GM12878 (cell line): Measurements from ENCODE around the gene TYW5. TPM values are rescaled to one million over a fixed set of nuclear protein-coding genes. Genes with fewer than 3 reads are reported as not detected.

Experiments
- ATAC-seq: fragments of 200-7000 bp; cut with Tn5 transposase; 3 replicates; pipeline ENCODE4 v1.9.1; 2020; ENCODE audit warnings: mild to moderate bottlenecking, moderate library complexity
- BruUV-seq: library from RNA; stranded (reverse); fragments of 400-500 nt; replicated peaks from 2 replicates; lab custom pipeline; 2021; lab: Mats Ljungman, UMichigan
- CTCF ChIA-PET: fragments of 300-600 bp; sonication (Branson Sonifier 250); formaldehyde crosslinking; extraction: SDS; loops from one replicate; lab custom pipeline; 2021; ENCODE audit warnings: inconsistent platforms; lab: Yijun Ruan, JAX
- POLR2A ChIA-PET: fragments of 350-600 bp; formaldehyde crosslinking; extraction: SDS; loops from one replicate; lab custom pipeline; 2021; ENCODE audit warnings: inconsistent platforms; lab: Charles Lee
- RAD21 ChIA-PET: fragments of 300-600 bp; sonication (Branson Sonifier 250); formaldehyde crosslinking; loops from one replicate; lab custom pipeline; 2023; ENCODE audit warnings: antibody characterized with exemption; ENCODE audit not compliant: unreplicated experiment; lab: Charles Lee
- SMC1A ChIA-PET: fragments of 300-600 bp; sonication (Branson Sonifier 250); formaldehyde crosslinking; loops from one replicate; lab custom pipeline; 2023; ENCODE audit not compliant: unreplicated experiment, uncharacterized antibody; lab: Charles Lee
- DNase-seq: peaks from one replicate; pipeline ENCODE4 v3.0.0-alpha.2; 2011; ENCODE audit warnings: low read depth, low spot score
- FAIRE-seq: peaks from 3 replicates; lab custom pipeline; 2011; peaks lifted over from hg19 to GRCh38; lab: Jason Lieb, UNC
- H2AFZ ChIP-seq: 2 replicates; pipeline ENCODE4 v1.6.0; 2011; ENCODE audit warnings: low read depth, low read length, control low read depth; ENCODE audit not compliant: control insufficient read depth
- H3K27ac ChIP-seq: 2 replicates; pipeline ENCODE4 v1.5.1; 2011; ENCODE audit warnings: control low read depth; ENCODE audit not compliant: control insufficient read depth, insufficient read depth
- H3K27me3 ChIP-seq, 2 experiments: replicated peaks in 1 of 2; 2 replicates each; pipeline versions ENCODE4 v1.6.0 to v1.6.1; 2011; ENCODE audit warnings: low read length in 1 of 2; ENCODE audit not compliant: control insufficient read depth in 2 of 2, insufficient read depth in 2 of 2
- H3K36me3 ChIP-seq, 2 experiments: 2 replicates each; pipeline ENCODE4 v1.5.1; 2011; ENCODE audit warnings: low read length in 1 of 2; ENCODE audit not compliant: control insufficient read depth in 2 of 2, insufficient read depth in 2 of 2
- H3K4me1 ChIP-seq: 2 replicates; pipeline ENCODE4 v1.6.1; 2011; ENCODE audit warnings: mild to moderate bottlenecking, low read length, moderate library complexity, mixed read lengths; ENCODE audit not compliant: control insufficient read depth, insufficient read depth
- H3K4me2 ChIP-seq: 2 replicates; pipeline ENCODE4 v1.6.0; 2011; ENCODE audit warnings: control low read depth; ENCODE audit not compliant: control insufficient read depth, insufficient read depth
- H3K4me3 ChIP-seq: fragments of 200-600 bp; sonication (generic); 2 replicates; pipeline ENCODE4 v1.5.1; 2016
- H3K79me2 ChIP-seq: 2 replicates; pipeline ENCODE4 v1.6.0; 2011; ENCODE audit warnings: low read length; ENCODE audit not compliant: control insufficient read depth, insufficient read depth
- H3K9ac ChIP-seq: 2 replicates; pipeline ENCODE4 v1.8.0; 2011; ENCODE audit warnings: low read length, control low read depth, mixed read lengths; ENCODE audit not compliant: control insufficient read depth, insufficient read depth
- H3K9me3 ChIP-seq: replicated peaks from 3 replicates; pipeline ENCODE4 v1.5.1; 2011; ENCODE audit warnings: mild to moderate bottlenecking, low read length; ENCODE audit not compliant: control insufficient read depth, insufficient read depth
- H4K20me1 ChIP-seq: 2 replicates; pipeline ENCODE4 v1.6.0; 2011; ENCODE audit not compliant: control insufficient read depth, insufficient read depth
- BRCA1 ChIP-seq: IDR thresholded peaks from 2 replicates; pipeline ENCODE4 v1.6.1; 2011; ENCODE audit warnings: low read depth, low read length, improper control_type of control experiment
- CBX5 ChIP-seq: sonication (generic); IDR thresholded peaks from 2 replicates; pipeline ENCODE4 v1.6.1; 2016; ENCODE audit warnings: low read depth, moderate library complexity, mild to moderate bottlenecking, inconsistent platforms
- CREB1 ChIP-seq: IDR thresholded peaks from 2 replicates; pipeline ENCODE4 v1.6.1; 2012; ENCODE audit warnings: low read depth, mild to moderate bottlenecking, inconsistent platforms
- FOXM1 ChIP-seq: IDR thresholded peaks from 2 replicates; pipeline ENCODE4 v1.6.1; 2012; ENCODE audit warnings: low read depth, mild to moderate bottlenecking, inconsistent platforms, low read length, moderate library complexity
- HDAC6 ChIP-seq: fragments of 200-600 bp; sonication (generic); IDR thresholded peaks from one replicate; pipeline ENCODE4 v1.8.0; 2017; ENCODE audit warnings: antibody characterized with exemption; ENCODE audit not compliant: unreplicated experiment
- IRF3 ChIP-seq: fragments of 450-650 bp; IDR thresholded peaks from 2 replicates; pipeline ENCODE4 v1.6.1; 2014; ENCODE audit warnings: mild to moderate bottlenecking
- LARP7 ChIP-seq: fragments of 450-650 bp; IDR thresholded peaks from 2 replicates; pipeline ENCODE4 v1.6.1; 2017; ENCODE audit warnings: mild to moderate bottlenecking
- RAD51 ChIP-seq: fragments of 450-650 bp; IDR thresholded peaks from 2 replicates; pipeline ENCODE4 v1.6.1; 2016; ENCODE audit warnings: moderate library complexity, mild to moderate bottlenecking, inconsistent platforms
- SMAD1 ChIP-seq: fragments of 450-650 bp; IDR thresholded peaks from 2 replicates; pipeline ENCODE4 v1.6.1; 2018; ENCODE audit warnings: mild to moderate bottlenecking, low read depth; ENCODE audit not compliant: partially characterized antibody
- SP1 ChIP-seq: IDR thresholded peaks from one replicate; pipeline ENCODE4 v1.6.1; 2011; ENCODE audit warnings: low read depth, low read length
- YY1 ChIP-seq: IDR thresholded peaks from 2 replicates; pipeline ENCODE4 v1.6.1; 2011; ENCODE audit warnings: low read depth, mild to moderate bottlenecking, low read length
- ZZZ3 ChIP-seq: IDR thresholded peaks from 2 replicates; pipeline ENCODE4 v1.6.1; 2011; ENCODE audit warnings: low read depth; ENCODE audit not compliant: control insufficient read depth, insufficient read length
- WGBS: methylation state at CpG from one replicate; pipeline ENCODE4 v1.1.6; 2016; ENCODE audit warnings: low lambda C conversion rate; ENCODE audit not compliant: insufficient replicate concordance, insufficient coverage; ENCODE audit errors: missing lambda C conversion rate; 5-methylcytosine and 5-hydroxymethylcytosine counted together
- in situ Hi-C: fragments of 300-500 bp; cut with MboI; formaldehyde crosslinking; loops from 9 replicates; pipeline ENCODE4 v1.14.3; 2018; ENCODE audit warnings: mixed read lengths
- intact Hi-C: fragments of 100-400 bp; cut with micrococcal nuclease; formaldehyde crosslinking; loops from one replicate; pipeline ENCODE4 v1.14.2; 2022; ENCODE audit not compliant: unreplicated experiment
- polyA plus RNA-seq, 11 experiments: library from polyadenylated mRNA; depleted of rRNA in 4 of 11; unstranded in 6 of 11; stranded (reverse) in 5 of 11; fragments of >200 nt; fragmentation: Nextera tagmentation in 4 of 11; fragmentation: Illumina TruSeq in 1 of 11; extraction: Ambion mirVana in 4 of 11; extraction: Trizol in 1 of 11; gene quantifications; 1 replicate in 1 of 11; 2 replicates in 10 of 11; pipeline versions ENCODE4 v1.2.1 to v1.2.3, GENCODE V29; 2011 to 2016; ENCODE audit warnings: inconsistent platforms in 2 of 11, missing spikeins in 2 of 11, low read depth in 1 of 11
- total RNA-seq, 4 experiments: library from RNA; depleted of rRNA in 3 of 4; stranded (reverse); fragments of >200 nt in 3 of 4; fragmentation: Illumina TruSeq in 1 of 4; extraction: Trizol in 1 of 4; gene quantifications; 2 replicates each; pipeline versions ENCODE4 v1.2.1 to v1.2.3, GENCODE V29; 2013 to 2021

TYW5 gene
- total and polyA plus RNA-seq, 10 of the 15 experiments (the other 5 are each of a cell fraction or from before 2014, with no cell fraction given), result 4.6 to 11.8 (median 7.4) TPM

GRCh38 chr2:199992296-199992695, 37.0 kb upstream of the TYW5 start:
- H3K27ac ChIP-seq, result no peak overlapping the region
- ChIA-PET CTCF (interaction anchor here (1.5 kb wide), 1 partner anchor 12 kb away, joined by 5 read pairs; no protein-coding TSS in a partner anchor), POLR2A (no interaction called here), RAD21 (no interaction called here), SMC1A (no interaction called here)
- DNase-seq (no peak), FAIRE-seq (no peak), ATAC-seq (no peak)
- no peaks in the 10 kb centered on the region for H3K9me3 ChIP-seq
- no peaks in the 10 kb centered on the region for H3K36me3 ChIP-seq
- BruUV-seq, result no TSS peak
- 39% methylated on average over 3 of the region's 3 CpGs for WGBS
- H3K79me2 ChIP-seq, result no peaks in the 10 kb centered on the region
- in situ Hi-C loops (no loop called here), intact Hi-C loops (no loop called here)
- no peak overlapping the region for H2AFZ ChIP-seq
- no peaks in the 10 kb centered on the region; a peak in 1 of 4 replicates for H3K27me3 ChIP-seq
- H3K9ac ChIP-seq, result no peak overlapping the region
- H3K4me2 ChIP-seq, result no peak overlapping the region
- no peak overlapping the region for H3K4me3 ChIP-seq
- H4K20me1 ChIP-seq, result no peaks in the 10 kb centered on the region
- TF ChIP-seq IRF3 (no peak), RAD51 (no peak), FOXM1 (no peak), SMAD1 (no peak), ZZZ3 (no peak), CBX5 (no peak)
- no peaks in the 10 kb centered on the region for H3K4me1 ChIP-seq

- FAIRE-seq (no peak), DNase-seq (no peak), ATAC-seq (no peak)
- ChIA-PET SMC1A (no interaction called here), POLR2A (no interaction called here)
- H3K36me3 ChIP-seq, result no peaks in the 10 kb centered on the region
- no peak overlapping the region for H3K9ac ChIP-seq
- no peaks in the 10 kb centered on the region; a peak in 1 of 4 replicates for H3K27me3 ChIP-seq
- no peaks in the 10 kb centered on the region for H3K4me1 ChIP-seq
- H3K4me3 ChIP-seq, result no peak overlapping the region
- TF ChIP-seq SMAD1, result no peak
- no peak for TF ChIP-seq HDAC6
- no peak for TF ChIP-seq SP1
- no peak for TF ChIP-seq LARP7
- TF ChIP-seq BRCA1, result no peak
- no peak for TF ChIP-seq YY1
- no peak for TF ChIP-seq CREB1
- TF ChIP-seq, all 136 proteins: peak for 0
- BruUV-seq, result no TSS peak
- Histone ChIP-seq H2AFZ (no peak overlapping the region), H3K9me3 (no peaks in the 10 kb centered on the region), H3K79me2 (no peaks in the 10 kb centered on the region), H4K20me1 (no peaks in the 10 kb centered on the region), H3K27ac (no peak overlapping the region), H3K4me2 (no peak overlapping the region)
- WGBS, result 47% methylated on average over 2 of the region's 2 CpGs
- ChIA-PET CTCF (interaction anchor here (1.5 kb wide), 1 partner anchor 12 kb away, joined by 5 read pairs; no protein-coding TSS in a partner anchor), RAD21 (no interaction called here)
- intact Hi-C loops, result no loop called here
- in situ Hi-C loops, result no loop called here
Observed at GRCh38 chr2:199991691-199992090, 36.4 kb upstream of the TYW5 start.
